ENCODE results near the gene SLC66A1. TPM values are rescaled to one million over a fixed set of nuclear protein-coding genes. Genes with fewer than 3 reads are reported as not detected.

Gene SLC66A1
- total and polyA plus RNA-seq, 2 donors (not counting 3 experiments of a cell fraction or from before 2014, with no cell fraction given): 15.3 to 32.6 TPM

- CTCF ChIA-PET: interaction anchor here (0.6 to 1.7 kb wide), 4 partner anchors 14 to 311 kb away, joined by 3 to 6 read pairs (median 5); partner anchors contain the start of genes EMC1 and MRTO4
- Histone ChIP-seq H3K4me1 (ENCODE audit: control insufficient read depth, extremely low read depth, insufficient read depth, low read length) (peaks cover 4% of the 10 kb centered on the region), H2AFZ (ENCODE audit: low read depth, low read length) (no peak overlapping the region), H3K79me2 (ENCODE audit: control insufficient read depth, insufficient read depth, low read length) (no peaks in the 10 kb centered on the region), H3K4me2 (ENCODE audit: insufficient read depth, low read length) (no peak overlapping the region), H3K9me3 (replicated peaks; ENCODE audit: control insufficient read depth, insufficient read depth, low read length) (no peaks in the 10 kb centered on the region), H3K9me1 (replicated peaks; ENCODE audit: control insufficient read depth, extremely low read depth, insufficient read depth, low read length) (no peaks in the 10 kb centered on the region), H4K20me1 (replicated peaks; ENCODE audit: control insufficient read depth, extremely low read depth, insufficient read depth, low read length) (no peaks in the 10 kb centered on the region), H3K27me3 (ENCODE audit: control insufficient read depth in 2 of 2, insufficient read depth in 2 of 2, low read length in 2 of 2) (no peaks in the 10 kb centered on the region), H3K4me3 (replicated peaks in 1 of 3; ENCODE audit: insufficient read depth in 1 of 3, low read depth in 1 of 3, low read length in 3 of 3) (no peak overlapping the region), H3K9ac (replicated peaks; ENCODE audit: extremely low read depth, insufficient read depth, low read length) (no peak overlapping the region), H3K27ac (ENCODE audit: insufficient read depth, low read depth, low read length) (no peak overlapping the region), H3K36me3 (ENCODE audit: control insufficient read depth in 2 of 2, extremely low read depth in 1 of 2, insufficient read depth in 2 of 2, low read length in 2 of 2) (peaks cover 3 to 40% of the 10 kb centered on the region in 2 experiments)
- TF ChIP-seq GATA2 (IDR thresholded peaks at IDR 0.05; ENCODE audit: insufficient read depth, insufficient read length, low read depth, low read length) (no peak), MAX (IDR thresholded peaks at IDR 0.05; ENCODE audit: insufficient read depth, insufficient read length) (no peak), JUN (IDR thresholded peaks at IDR 0.05; ENCODE audit: borderline replicate concordance, insufficient read depth, insufficient read length, low read depth) (no peak)
- no peak for DNase-seq (ENCODE audit: low read depth, low spot score)
- dilution Hi-C loops (cut with MboI; ENCODE audit: extremely low pct_ligation_motif_present, low sequenced_read_pairs) (no loop called here), intact Hi-C loops (cut with micrococcal nuclease) (loop anchor here (2.0 to 5.0 kb wide), 3 partner anchors 72 to 147 kb away; partner anchors contain the start of genes CAPZB, EMC1 and MRTO4)
- BruUV-seq (replicated peaks): no TSS peak
- FAIRE-seq: no peak
- POLR2A ChIA-PET: no interaction called here
Observed at GRCh38 chr1:19340387-19340937, 28.3 kb downstream of the SLC66A1 start.

GRCh38 chr1:19341201-19342061 is 29.3 kb downstream of the SLC66A1 start:
- H3K4me2 ChIP-seq (ENCODE audit: insufficient read depth, low read length): no peak overlapping the region
- peak; percentile 59 for FAIRE-seq
- BruUV-seq (replicated peaks): no TSS peak

More at GRCh38 chr1:19341201-19342061, 29.3 kb downstream of the SLC66A1 start:
- Histone ChIP-seq H3K9ac (replicated peaks; ENCODE audit: extremely low read depth, insufficient read depth, low read length) (no peak overlapping the region), H3K9me1 (replicated peaks; ENCODE audit: control insufficient read depth, extremely low read depth, insufficient read depth, low read length) (no peaks in the 10 kb centered on the region), H2AFZ (ENCODE audit: low read depth, low read length) (no peak overlapping the region), H3K27ac (ENCODE audit: insufficient read depth, low read depth, low read length) (no peak overlapping the region), H3K27me3 (ENCODE audit: control insufficient read depth in 2 of 2, insufficient read depth in 2 of 2, low read length in 2 of 2) (no peaks in the 10 kb centered on the region), H3K9me3 (replicated peaks; ENCODE audit: control insufficient read depth, insufficient read depth, low read length) (no peaks in the 10 kb centered on the region), H4K20me1 (replicated peaks; ENCODE audit: control insufficient read depth, extremely low read depth, insufficient read depth, low read length) (no peaks in the 10 kb centered on the region), H3K4me1 (ENCODE audit: control insufficient read depth, extremely low read depth, insufficient read depth, low read length) (peaks cover 4% of the 10 kb centered on the region), H3K4me3 (replicated peaks in 1 of 3; ENCODE audit: insufficient read depth in 1 of 3, low read depth in 1 of 3, low read length in 3 of 3) (no peak overlapping the region), H3K79me2 (ENCODE audit: control insufficient read depth, insufficient read depth, low read length) (no peaks in the 10 kb centered on the region), H3K36me3 (ENCODE audit: control insufficient read depth in 2 of 2, extremely low read depth in 1 of 2, insufficient read depth in 2 of 2, low read length in 2 of 2) (peaks cover 3 to 42% of the 10 kb centered on the region in 2 experiments)
- intact Hi-C loops (cut with micrococcal nuclease) (loop anchor here (1.0 to 5.0 kb wide), 4 partner anchors 29 to 146 kb away; partner anchors contain the start of genes AKR7A2, CAPZB, EMC1 and MRTO4), dilution Hi-C loops (cut with MboI; ENCODE audit: extremely low pct_ligation_motif_present, low sequenced_read_pairs) (no loop called here)
- ChIA-PET CTCF (interaction anchor here (0.6 to 1.7 kb wide), 6 partner anchors 9 to 313 kb away, joined by 3 to 7 read pairs (median 4); no protein-coding TSS in a partner anchor), POLR2A (interaction anchor here (0.5 kb wide), 1 partner anchor 22 kb away, joined by 7 read pairs; no protein-coding TSS in a partner anchor)
- peak; percentile 72 for DNase-seq (ENCODE audit: low read depth, low spot score)
- peak; percentile 91 to 92 for TF ChIP-seq CTCF (IDR thresholded peaks at IDR 0.05; ENCODE audit: extremely low read depth in 1 of 2, insufficient read depth in 1 of 2, low read depth in 1 of 2, low read length in 2 of 2)
- TF ChIP-seq MYC (IDR thresholded peaks at IDR 0.05; ENCODE audit: low read depth, low read length): no peak

Data from endothelial cell of umbilical vein (primary cell).